ENCODE measurements around the gene PCDHGC4.

GRCh38 chr5:141524604-141525597 is 40.1 kb downstream of the PCDHGC4 start:
- TF ChIP-seq MAX (IDR thresholded peaks at IDR 0.05; ENCODE audit: insufficient read depth, insufficient read length), result peak; percentile 30
- TF ChIP-seq EZH2 (IDR thresholded peaks at IDR 0.05; ENCODE audit: borderline replicate concordance, low read depth, low read length, severe bottlenecking), result no peak
- TF ChIP-seq CTCF (IDR thresholded peaks at IDR 0.05; ENCODE audit: extremely low read depth in 1 of 2, insufficient read depth in 1 of 2, low read depth in 1 of 2, low read length in 2 of 2), result peak; percentile 99 to 100
- no peak for TF ChIP-seq POLR2AphosphoS5 (IDR thresholded peaks at IDR 0.05; ENCODE audit: insufficient read depth, low read depth, low read length)
- TF ChIP-seq JUN (IDR thresholded peaks at IDR 0.05; ENCODE audit: borderline replicate concordance, insufficient read depth, insufficient read length, low read depth), result no peak
- no peak for TF ChIP-seq POLR2A (IDR thresholded peaks at IDR 0.05; ENCODE audit: low read depth, low read length)
